NB4 (cell line): ENCODE measurements around the gene GAN.
"Not testable (repeated sequence)": the region's sequence is repeated elsewhere in the genome, so short reads cannot be mapped to it uniquely, and the experiment has no call there.

Source experiments
- DNase-seq: peaks from one replicate; pipeline ENCODE4 v3.0.0; 2010; ENCODE audit warnings: low read depth
- H3K4me3 ChIP-seq: one replicate; pipeline ENCODE4 v1.5.1; 2011; ENCODE audit warnings: mild to moderate bottlenecking, low read depth, low read length, moderate library complexity
- CTCF ChIP-seq: IDR thresholded peaks from one replicate; pipeline ENCODE4 v1.5.1; 2012; ENCODE audit warnings: low read depth, low read length
- MYC ChIP-seq: IDR thresholded peaks from 2 replicates; pipeline ENCODE4 v1.6.1; 2011; ENCODE audit warnings: low read depth, low read length
- POLR2A ChIP-seq: IDR thresholded peaks from 2 replicates; pipeline ENCODE4 v1.6.1; 2011; ENCODE audit warnings: mild to moderate bottlenecking; ENCODE audit not compliant: insufficient read length; ENCODE audit errors: extremely low read depth
- TF ChIP-seq, protein P1 (sequence below): IDR thresholded peaks from 2 replicates; pipeline ENCODE4 v1.6.1; 2011; ENCODE audit warnings: low read depth, low read length

GAN gene

GRCh38 chr16:81333356-81333755 is 18.6 kb downstream of the GAN start:
- no peak overlapping the region for H3K4me3 ChIP-seq
- TF ChIP-seq, protein P1, sequence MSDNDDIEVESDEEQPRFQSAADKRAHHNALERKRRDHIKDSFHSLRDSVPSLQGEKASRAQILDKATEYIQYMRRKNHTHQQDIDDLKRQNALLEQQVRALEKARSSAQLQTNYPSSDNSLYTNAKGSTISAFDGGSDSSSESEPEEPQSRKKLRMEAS: no peak
- DNase-seq: no peak

DNA sequence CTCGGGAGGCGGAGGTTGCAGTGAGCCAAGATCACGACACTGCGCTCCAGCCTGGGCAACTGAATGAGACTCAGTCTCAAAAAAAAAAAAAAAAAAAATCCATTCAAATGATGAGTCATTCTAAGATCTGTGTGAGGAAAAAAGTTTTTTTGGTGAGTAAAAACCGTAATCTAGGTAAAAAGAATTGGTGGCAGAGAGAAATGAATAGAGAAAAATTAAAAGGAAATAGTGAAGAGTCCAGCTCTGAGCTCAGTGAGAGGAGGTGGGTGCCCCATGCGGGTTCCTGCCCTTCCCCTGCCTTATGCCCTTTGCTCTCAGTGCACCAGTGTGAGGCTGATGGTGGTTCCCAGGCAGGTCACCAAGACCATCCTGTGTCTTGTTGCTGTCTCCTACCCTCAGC is 20.9 kb downstream of the GAN start:
- DNase-seq: no peak
- H3K4me3 ChIP-seq: no peak overlapping the region
- TF ChIP-seq CTCF: no peak
- TF ChIP-seq, protein P1: no peak
- TF ChIP-seq MYC: no peak

DNA sequence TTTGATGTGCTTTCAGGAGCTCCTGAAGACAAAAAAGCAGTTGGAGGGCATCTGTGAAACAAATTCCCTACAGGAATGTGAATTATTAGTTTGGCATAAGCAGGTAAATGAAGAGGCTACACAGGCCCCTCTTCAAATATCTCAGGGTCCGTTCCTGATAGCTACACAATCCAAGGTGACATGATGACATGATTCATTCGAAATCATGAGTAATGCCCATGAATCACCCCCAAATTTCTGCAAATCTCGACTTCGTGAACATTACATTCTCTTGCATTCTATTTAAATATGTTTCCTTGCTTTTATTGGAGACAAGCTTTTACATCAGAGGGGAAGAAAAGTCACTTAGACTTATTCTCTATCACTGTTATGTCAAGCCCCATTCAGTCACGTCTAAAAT is 22.3 kb downstream of the GAN start:
- TF ChIP-seq MYC: no peak
- no peak for TF ChIP-seq POLR2A
- TF ChIP-seq, protein P1: no peak
- no peak for TF ChIP-seq CTCF
- no peak for DNase-seq
- H3K4me3 ChIP-seq: no peak overlapping the region

DNA sequence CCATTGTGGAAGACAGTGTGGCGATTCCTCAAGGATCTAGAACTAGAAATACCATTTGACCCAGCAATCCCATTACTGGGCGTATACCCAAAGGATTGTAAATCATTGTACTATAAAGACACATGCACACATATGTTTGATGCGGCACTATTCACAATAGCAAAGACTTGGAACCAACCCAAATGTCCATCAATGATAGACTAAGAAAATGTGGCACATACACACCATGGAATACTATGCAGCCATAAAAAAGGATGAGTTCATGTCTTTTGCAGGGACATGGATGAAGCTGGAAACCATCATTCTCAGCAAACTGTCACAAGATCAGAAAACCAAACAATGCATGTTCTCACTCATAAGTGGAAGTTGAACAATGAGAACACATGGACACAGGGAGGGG is 30.4 kb downstream of the GAN start:
- not testable (repeated sequence) for DNase-seq, H3K4me3 ChIP-seq

DNA sequence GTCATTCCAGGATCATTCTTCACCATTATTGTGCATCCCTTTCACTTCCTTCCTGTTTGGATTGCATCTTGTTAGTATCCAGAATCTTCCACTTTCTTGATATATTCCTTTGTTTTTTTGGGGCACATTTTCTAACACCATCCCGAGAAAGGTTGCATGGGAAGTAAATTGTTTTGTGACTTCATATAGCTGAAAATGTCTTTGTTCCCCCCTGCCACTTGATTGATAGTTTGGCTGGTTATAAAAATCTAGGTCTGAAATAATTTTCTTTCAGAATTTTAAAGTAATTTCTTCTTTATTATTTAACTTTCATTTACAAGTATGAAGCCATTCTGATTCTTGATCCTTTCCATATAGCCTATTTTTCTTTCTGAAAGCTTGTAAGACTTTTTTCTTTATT is 32.7 kb downstream of the GAN start:
- H3K4me3 ChIP-seq: no peak overlapping the region
- no peak for TF ChIP-seq POLR2A
- TF ChIP-seq CTCF: no peak
- TF ChIP-seq MYC: no peak
- TF ChIP-seq, protein P1: no peak
- DNase-seq: no peak

GRCh38 chr16:81349608-81350305 is 35.0 kb downstream of the GAN start:
- H3K4me3 ChIP-seq: no peak overlapping the region
- no peak for TF ChIP-seq CTCF
- no peak for TF ChIP-seq POLR2A
- no peak for TF ChIP-seq MYC
- TF ChIP-seq, protein P1: no peak
- DNase-seq: no peak

- H3K4me3 ChIP-seq: no peak overlapping the region
- peak; percentile 13 for DNase-seq
Measured at GRCh38 chr16:81350306-81350615, 35.5 kb downstream of the GAN start.

More at GRCh38 chr16:81350306-81350615, 35.5 kb downstream of the GAN start:
- no peak for TF ChIP-seq CTCF
- TF ChIP-seq POLR2A: no peak
- TF ChIP-seq, protein P1: no peak
- TF ChIP-seq MYC: no peak
